ENCODE data around the gene OR4S1. TPM values are rescaled to one million over a fixed set of nuclear protein-coding genes. Genes with fewer than 3 reads are reported as not detected.

Gene OR4S1, protein sequence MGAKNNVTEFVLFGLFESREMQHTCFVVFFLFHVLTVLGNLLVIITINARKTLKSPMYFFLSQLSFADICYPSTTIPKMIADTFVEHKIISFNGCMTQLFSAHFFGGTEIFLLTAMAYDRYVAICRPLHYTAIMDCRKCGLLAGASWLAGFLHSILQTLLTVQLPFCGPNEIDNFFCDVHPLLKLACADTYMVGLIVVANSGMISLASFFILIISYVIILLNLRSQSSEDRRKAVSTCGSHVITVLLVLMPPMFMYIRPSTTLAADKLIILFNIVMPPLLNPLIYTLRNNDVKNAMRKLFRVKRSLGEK
- not detected in 2 replicates for total RNA-seq (2014; rRNA removed; shearing (Covaris generic))
- total RNA-seq (2022): not detected in 2 replicates
- Bru-seq, nascent RNA: not detected
- BruChase-seq, experiment 1, labeled RNA remaining after a 6-hour chase: not detected
- BruChase-seq, experiment 2, labeled RNA remaining after a 2-hour chase: not detected
- long read RNA-seq: 0 reads

DNA sequence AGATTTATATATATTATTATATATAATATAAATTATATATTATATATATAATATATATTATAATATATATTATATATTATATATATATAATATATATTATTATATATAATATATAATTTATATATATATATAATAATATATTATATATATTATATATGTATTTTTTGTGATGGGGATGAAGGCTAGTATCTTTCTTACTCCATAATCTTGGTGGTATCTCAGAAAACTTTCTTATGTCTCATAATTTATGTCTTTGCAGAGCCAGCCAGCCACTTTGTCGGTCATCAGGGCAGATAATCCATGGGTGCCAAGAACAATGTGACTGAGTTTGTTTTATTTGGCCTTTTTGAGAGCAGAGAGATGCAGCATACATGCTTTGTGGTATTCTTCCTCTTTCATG, at the start of gene OR4S1:
Gene OR4S1 (plus strand): TSS at position 301 of the 400 bp plus-strand sequence. CDS start 0 bp downstream, at position 301.
- no peaks in the 10 kb centered on the region for H3K36me3 ChIP-seq (ENCODE audit: insufficient read depth, low read length)
- no TSS peak for BruUV-seq (replicated peaks)
- intact Hi-C loops (cut with micrococcal nuclease; ENCODE audit: unreplicated experiment): loop anchor here (10.0 kb wide), 1 partner anchor 131 kb away; no protein-coding TSS in a partner anchor

DNA sequence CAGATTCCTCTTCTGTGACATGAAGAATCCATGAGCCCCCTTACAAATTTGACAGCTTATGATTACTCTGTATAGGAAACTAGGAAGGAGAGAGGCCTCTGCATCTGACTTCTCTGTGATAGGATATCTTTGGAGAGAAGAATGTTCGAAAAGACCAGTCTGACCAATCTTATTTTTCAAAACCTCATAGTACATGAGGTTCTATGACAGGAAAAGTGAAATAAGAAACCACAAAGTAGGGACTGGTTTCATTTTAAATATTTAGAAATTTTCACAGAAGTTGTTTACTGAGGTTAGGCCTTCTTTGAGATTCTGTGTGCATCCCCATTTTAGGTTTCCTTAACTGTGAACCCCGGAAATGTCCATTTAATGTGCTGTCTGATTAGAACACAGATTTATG, 44.4 kb upstream of the OR4S1 start:
- Histone ChIP-seq H2AFZ (ENCODE audit: low read length) (no peak overlapping the region), H3K4me2 (ENCODE audit: low read length) (no peak overlapping the region), H3K9me3 (ENCODE audit: low read length) (no peaks in the 10 kb centered on the region), H3K4me3 (ENCODE audit: low read depth, low read length, poor library complexity, severe bottlenecking) (no peak overlapping the region), H3K27ac (ENCODE audit: low read depth, low read length, poor library complexity, severe bottlenecking) (no peak overlapping the region), H4K20me1 (ENCODE audit: insufficient read depth, low read length) (no peaks in the 10 kb centered on the region), H3K36me3 (ENCODE audit: insufficient read depth, low read length) (no peaks in the 10 kb centered on the region), H3K79me2 (ENCODE audit: insufficient read depth, low read depth, low read length) (no peaks in the 10 kb centered on the region), H3K9me2 (ENCODE audit: insufficient read depth, low read length) (no peaks in the 10 kb centered on the region), H3K4me1 (ENCODE audit: insufficient read depth, low read length, poor library complexity, severe bottlenecking) (no peaks in the 10 kb centered on the region)
- DNase-seq (ENCODE audit: low spot score): no peak
- intact Hi-C loops (cut with micrococcal nuclease; ENCODE audit: unreplicated experiment): no loop called here
- CTCF ChIA-PET (ENCODE audit: unreplicated experiment): no interaction called here
- TF ChIP-seq, protein P1, sequence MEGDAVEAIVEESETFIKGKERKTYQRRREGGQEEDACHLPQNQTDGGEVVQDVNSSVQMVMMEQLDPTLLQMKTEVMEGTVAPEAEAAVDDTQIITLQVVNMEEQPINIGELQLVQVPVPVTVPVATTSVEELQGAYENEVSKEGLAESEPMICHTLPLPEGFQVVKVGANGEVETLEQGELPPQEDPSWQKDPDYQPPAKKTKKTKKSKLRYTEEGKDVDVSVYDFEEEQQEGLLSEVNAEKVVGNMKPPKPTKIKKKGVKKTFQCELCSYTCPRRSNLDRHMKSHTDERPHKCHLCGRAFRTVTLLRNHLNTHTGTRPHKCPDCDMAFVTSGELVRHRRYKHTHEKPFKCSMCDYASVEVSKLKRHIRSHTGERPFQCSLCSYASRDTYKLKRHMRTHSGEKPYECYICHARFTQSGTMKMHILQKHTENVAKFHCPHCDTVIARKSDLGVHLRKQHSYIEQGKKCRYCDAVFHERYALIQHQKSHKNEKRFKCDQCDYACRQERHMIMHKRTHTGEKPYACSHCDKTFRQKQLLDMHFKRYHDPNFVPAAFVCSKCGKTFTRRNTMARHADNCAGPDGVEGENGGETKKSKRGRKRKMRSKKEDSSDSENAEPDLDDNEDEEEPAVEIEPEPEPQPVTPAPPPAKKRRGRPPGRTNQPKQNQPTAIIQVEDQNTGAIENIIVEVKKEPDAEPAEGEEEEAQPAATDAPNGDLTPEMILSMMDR (conservative IDR thresholded peaks at IDR 0.05; ENCODE audit: low read length): no peak
- POLR2A ChIA-PET: no interaction called here
- BruUV-seq (replicated peaks): no TSS peak

More for the DNA sequence above, at the start of gene OR4S1:
- Histone ChIP-seq H3K4me3 (ENCODE audit: low read depth, low read length, poor library complexity, severe bottlenecking) (no peak within 1 kb of the TSS), H3K79me2 (ENCODE audit: insufficient read depth, low read depth, low read length) (no peaks in the 10 kb centered on the region), H3K4me1 (ENCODE audit: insufficient read depth, low read length, poor library complexity, severe bottlenecking) (no peaks in the 10 kb centered on the region), H3K4me2 (ENCODE audit: low read length) (no peak within 1 kb of the TSS), H3K27ac (ENCODE audit: low read depth, low read length, poor library complexity, severe bottlenecking) (no peak within 1 kb of the TSS), H3K9me3 (ENCODE audit: low read length) (no peaks in the 10 kb centered on the region), H3K9me2 (ENCODE audit: insufficient read depth, low read length) (no peaks in the 10 kb centered on the region), H4K20me1 (ENCODE audit: insufficient read depth, low read length) (no peaks in the 10 kb centered on the region), H2AFZ (ENCODE audit: low read length) (no peak within 1 kb of the TSS)
- ChIA-PET CTCF (ENCODE audit: unreplicated experiment) (no interaction called here), POLR2A (no interaction called here)
- no peak for TF ChIP-seq EZH2phosphoT487 (IDR thresholded peaks at IDR 0.05; ENCODE audit: borderline replicate concordance, low read depth, low read length)
- TF ChIP-seq, protein P1 (conservative IDR thresholded peaks at IDR 0.05; ENCODE audit: low read length): no peak
- no peak for DNase-seq (ENCODE audit: low spot score)

DNA sequence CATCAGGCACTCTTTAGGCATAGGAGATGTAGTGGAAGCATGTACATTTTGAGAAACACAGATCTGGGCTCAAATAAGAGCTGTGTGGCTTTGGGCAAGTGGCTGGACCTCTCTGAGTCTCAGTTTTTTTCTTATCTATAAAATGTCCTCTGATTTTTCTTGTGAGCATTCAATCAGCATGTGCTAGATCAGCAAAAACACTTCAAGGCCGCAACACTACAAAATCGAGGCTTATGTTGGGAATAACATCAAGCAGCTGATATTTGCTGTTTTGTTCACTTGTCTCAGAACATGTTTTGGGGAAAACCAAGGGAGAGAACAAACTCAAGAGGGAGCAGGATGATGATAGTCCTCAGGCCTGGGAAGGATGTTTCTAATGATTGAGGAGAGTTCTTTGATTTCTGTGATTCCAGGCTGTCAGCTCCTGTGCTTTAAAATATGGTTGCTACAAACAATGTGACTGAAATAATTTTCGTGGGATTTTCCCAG, 42.6 kb upstream of the OR4S1 start, which contains the start of gene OR4X1:
Gene OR4X1 (plus strand): TSS at position 439 of the 489 bp plus-strand sequence. CDS start 0 bp downstream, at position 439.
- no peaks in the 10 kb centered on the region for H3K79me2 ChIP-seq (ENCODE audit: insufficient read depth, low read depth, low read length)
- POLR2A ChIA-PET: interaction anchor here (0.7 kb wide), 1 partner anchor 26 kb away, joined by 3 read pairs; no protein-coding TSS in a partner anchor
- CTCF ChIA-PET (ENCODE audit: unreplicated experiment): no interaction called here

More for the DNA sequence above, 42.6 kb upstream of the OR4S1 start, which contains the start of gene OR4X1:
- H3K36me3 ChIP-seq (ENCODE audit: insufficient read depth, low read length): no peaks in the 10 kb centered on the region
- no peak within 1 kb of the TSS for H3K4me3 ChIP-seq (ENCODE audit: low read depth, low read length, poor library complexity, severe bottlenecking)
- BruUV-seq (replicated peaks): no TSS peak
- no peak for TF ChIP-seq EZH2phosphoT487 (IDR thresholded peaks at IDR 0.05; ENCODE audit: borderline replicate concordance, low read depth, low read length)
- TF ChIP-seq, protein P1 (conservative IDR thresholded peaks at IDR 0.05; ENCODE audit: low read length): no peak
- no peaks in the 10 kb centered on the region for H3K9me3 ChIP-seq (ENCODE audit: low read length)
- H2AFZ ChIP-seq (ENCODE audit: low read length): no peak within 1 kb of the TSS
- intact Hi-C loops (cut with micrococcal nuclease; ENCODE audit: unreplicated experiment): no loop called here
- DNase-seq (ENCODE audit: low spot score): no peak
- H3K4me2 ChIP-seq (ENCODE audit: low read length): no peak within 1 kb of the TSS
- H3K27ac ChIP-seq (ENCODE audit: low read depth, low read length, poor library complexity, severe bottlenecking): no peak within 1 kb of the TSS
- no peaks in the 10 kb centered on the region for H3K9me2 ChIP-seq (ENCODE audit: insufficient read depth, low read length)
- no peaks in the 10 kb centered on the region for H4K20me1 ChIP-seq (ENCODE audit: insufficient read depth, low read length)
- no peaks in the 10 kb centered on the region for H3K4me1 ChIP-seq (ENCODE audit: insufficient read depth, low read length, poor library complexity, severe bottlenecking)
